Mesodermal cell (in vitro differentiated cells): ENCODE data around the gene VWF.

ENCODE experiments used
- H3K27ac ChIP-seq: 2 replicates; pipeline ENCODE4 v1.7.0; 2013; ENCODE audit warnings: mild to moderate bottlenecking, low read depth, low read length, moderate library complexity; ENCODE audit not compliant: severe bottlenecking
- H3K36me3 ChIP-seq: 2 replicates; pipeline ENCODE4 v1.7.1; 2013; ENCODE audit warnings: mild to moderate bottlenecking, low read length, moderate library complexity; ENCODE audit not compliant: control insufficient read depth, insufficient read depth
- H3K4me1 ChIP-seq: one replicate; pipeline ENCODE4 v1.7.1; 2013; ENCODE audit warnings: mild to moderate bottlenecking, low read length; ENCODE audit not compliant: insufficient read depth, control insufficient read depth, poor library complexity, severe bottlenecking
- H3K4me3 ChIP-seq: 2 replicates; pipeline ENCODE4 v1.7.0; 2013; ENCODE audit warnings: low read length, control low read depth, mild to moderate bottlenecking; ENCODE audit not compliant: insufficient read depth, poor library complexity, severe bottlenecking; ENCODE audit errors: extremely low read depth
- H3K9me3 ChIP-seq: 2 replicates; pipeline ENCODE4 v1.7.1; 2013; ENCODE audit warnings: mild to moderate bottlenecking, low read length, moderate library complexity; ENCODE audit not compliant: control insufficient read depth
- WGBS, 2 experiments: methylation state at CpG; one replicate each; pipeline ENCODE4 v1.1.5; 2013; ENCODE audit warnings: missing lambda C conversion rate in 2 of 2; ENCODE audit not compliant: insufficient coverage in 2 of 2; 5-methylcytosine and 5-hydroxymethylcytosine counted together

The VWF gene

GRCh38 chr12:5969156-5969973, 155.1 kb downstream of the VWF start:
- H3K4me3 ChIP-seq: no peak overlapping the region
- 70 to 72% methylated on average over 15 to 17 of the region's 17 CpGs for WGBS, 2 experiments
- no peaks in the 10 kb centered on the region for H3K4me1 ChIP-seq
- H3K9me3 ChIP-seq: no peaks in the 10 kb centered on the region
- no peaks in the 10 kb centered on the region for H3K36me3 ChIP-seq
- H3K27ac ChIP-seq: no peak overlapping the region

DNA sequence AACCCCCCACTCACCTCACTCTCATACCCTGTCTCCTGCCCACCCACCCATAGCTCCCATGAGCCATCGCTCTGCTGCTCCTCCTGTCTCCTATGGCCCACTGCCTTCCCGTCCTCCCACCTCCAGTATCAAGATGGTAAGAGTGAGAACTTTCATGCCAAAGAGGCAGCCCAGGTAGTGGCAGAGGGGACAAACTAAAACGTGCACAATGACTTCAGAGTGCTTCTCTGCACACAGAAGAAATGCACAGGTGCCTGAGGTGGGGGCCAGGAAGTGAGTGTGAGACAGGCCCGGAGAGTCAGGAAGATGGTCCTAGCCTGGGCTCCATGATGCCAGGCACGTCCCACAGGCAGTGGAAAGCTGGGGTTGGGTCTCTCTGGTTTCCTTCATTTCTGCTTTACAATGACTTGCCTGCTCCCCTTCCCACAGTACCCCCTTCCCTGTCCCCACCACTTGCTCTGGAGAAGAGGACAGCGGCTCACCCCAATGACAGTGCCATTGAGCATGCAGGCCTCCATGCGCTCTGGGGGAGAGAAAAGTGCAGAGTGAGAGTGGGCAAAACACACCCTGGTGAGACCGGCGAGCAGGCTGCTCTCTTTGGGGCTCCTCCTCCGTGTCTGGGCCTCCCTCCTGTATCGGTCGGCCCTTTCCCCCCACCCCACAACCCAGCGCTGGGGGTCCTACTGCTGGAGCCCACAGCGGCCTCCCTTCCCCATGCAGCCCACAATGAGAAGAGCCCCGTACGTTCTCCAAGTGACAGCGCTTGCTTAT, 156.6 kb downstream of the VWF start:
- H3K4me1 ChIP-seq: no peaks in the 10 kb centered on the region
- 84 to 95% methylated on average over 5 to 8 of the region's 17 CpGs for WGBS, 2 experiments
- no peaks in the 10 kb centered on the region for H3K9me3 ChIP-seq

DNA sequence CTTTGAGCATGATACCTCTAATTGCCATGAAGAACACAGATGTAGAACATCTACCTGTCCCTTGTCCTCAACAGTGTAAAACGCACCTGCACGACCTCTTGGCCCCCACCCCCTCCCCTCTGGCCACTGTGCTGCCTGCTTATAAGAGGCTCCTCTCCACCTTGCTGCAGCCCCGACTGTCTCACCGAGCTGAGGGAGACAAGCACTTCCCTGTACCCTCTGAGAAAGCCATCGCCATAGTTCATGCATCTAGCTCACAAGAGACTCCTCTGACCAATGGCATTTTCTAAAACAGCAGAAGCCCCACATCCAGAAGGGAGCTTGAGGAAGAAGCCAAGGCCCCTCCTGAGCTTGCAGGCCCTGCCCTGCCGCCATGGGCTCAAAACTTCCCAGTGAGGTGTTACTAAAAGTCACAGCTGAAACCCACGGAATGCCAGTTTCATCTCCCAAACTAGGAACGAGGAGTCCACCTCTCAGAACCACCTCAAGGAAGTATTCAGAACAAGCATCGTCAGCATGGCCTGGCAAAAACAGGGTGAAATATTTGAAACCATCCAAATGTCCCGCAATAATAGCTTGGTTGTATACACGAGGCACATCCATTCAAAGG, 157.9 kb downstream of the VWF start:
- H3K27ac ChIP-seq: no peak overlapping the region
- H3K4me1 ChIP-seq: no peaks in the 10 kb centered on the region
- WGBS, 2 experiments: 84 to 85% methylated on average over 8 to 10 of the region's 11 CpGs
- no peaks in the 10 kb centered on the region for H3K9me3 ChIP-seq
- no peaks in the 10 kb centered on the region for H3K36me3 ChIP-seq
- no peak overlapping the region for H3K4me3 ChIP-seq

More for the DNA sequence above, 156.6 kb downstream of the VWF start:
- Histone ChIP-seq H3K36me3 (no peaks in the 10 kb centered on the region), H3K4me3 (no peak overlapping the region), H3K27ac (no peak overlapping the region)

DNA sequence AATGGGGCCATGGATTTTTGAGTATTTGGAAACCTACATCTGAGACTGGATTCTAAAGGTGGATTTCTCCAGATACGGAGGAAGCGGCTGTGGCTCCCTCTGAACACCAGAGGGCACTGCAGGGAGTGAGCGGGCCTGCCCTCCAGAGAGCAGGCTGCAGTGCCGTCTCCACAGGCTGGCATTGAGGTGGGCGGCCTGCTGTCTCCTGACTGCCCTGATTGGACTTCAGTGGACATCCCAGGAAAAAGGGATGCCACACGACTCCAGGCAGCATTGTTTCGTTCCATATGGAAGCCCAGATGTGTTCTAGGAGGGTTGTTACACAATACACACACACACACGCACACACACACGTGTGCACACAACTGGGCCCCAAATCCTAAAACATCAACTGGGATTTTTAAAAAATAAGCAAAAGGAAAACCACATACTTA, 158.5 kb downstream of the VWF start:
- Histone ChIP-seq H3K4me1 (no peaks in the 10 kb centered on the region), H3K36me3 (no peaks in the 10 kb centered on the region), H3K4me3 (no peak overlapping the region), H3K27ac (no peak overlapping the region), H3K9me3 (no peaks in the 10 kb centered on the region)
- 33 to 41% methylated on average over 6 to 8 of the region's 9 CpGs for WGBS, 2 experiments

DNA sequence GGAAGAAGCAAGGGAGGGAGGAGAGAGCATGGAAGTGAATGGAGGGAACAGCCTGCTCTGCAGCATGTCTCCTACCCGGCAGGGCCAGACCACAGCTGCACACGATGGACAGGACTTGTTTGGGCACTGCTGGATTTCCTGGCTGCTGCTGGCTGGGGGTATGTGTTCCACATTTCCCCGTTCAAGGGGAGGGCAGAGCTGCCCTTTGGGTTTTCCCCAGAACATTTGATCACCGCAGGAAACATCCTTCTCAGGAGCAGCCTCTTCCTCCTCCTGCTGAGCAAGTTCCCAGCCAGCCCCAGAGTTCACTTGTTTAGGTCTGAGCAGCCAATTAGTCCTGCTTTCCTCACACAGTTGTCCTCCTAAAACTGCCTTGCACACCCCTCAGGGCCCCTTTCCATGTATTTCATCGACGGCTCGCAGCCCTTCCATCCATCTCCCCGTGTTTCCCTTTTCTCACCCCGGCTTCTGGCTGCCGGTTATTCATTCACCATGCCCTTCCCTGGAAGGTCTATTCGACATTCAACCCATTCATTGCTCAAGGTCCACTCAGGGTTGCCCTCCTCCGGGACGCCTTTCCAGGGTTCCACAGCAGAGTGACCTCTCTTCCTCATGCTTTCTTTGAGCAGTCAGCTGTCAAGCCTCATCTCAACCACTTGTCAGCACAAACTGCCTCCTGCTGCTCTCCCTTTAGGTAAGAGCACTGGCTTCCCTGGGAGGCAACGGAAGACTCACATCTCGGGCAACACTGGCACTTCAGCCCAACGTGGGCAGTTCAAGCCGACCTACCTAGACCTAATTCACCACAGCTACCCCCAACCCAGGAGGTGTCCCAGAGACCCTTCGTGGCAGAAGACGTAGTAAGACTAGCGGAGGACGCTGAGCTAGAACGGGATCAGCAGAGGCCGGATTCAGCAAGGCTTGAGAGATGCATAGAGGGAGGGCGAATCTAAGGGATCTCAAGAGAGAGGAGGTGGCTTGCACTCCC, 159.3 kb downstream of the VWF start:
- Histone ChIP-seq H3K36me3 (no peaks in the 10 kb centered on the region), H3K27ac (no peak overlapping the region), H3K4me3 (no peak overlapping the region), H3K4me1 (no peaks in the 10 kb centered on the region), H3K9me3 (no peaks in the 10 kb centered on the region)
- WGBS, 2 experiments: 49 to 50% methylated on average over 23 to 24 of the region's 24 CpGs

DNA sequence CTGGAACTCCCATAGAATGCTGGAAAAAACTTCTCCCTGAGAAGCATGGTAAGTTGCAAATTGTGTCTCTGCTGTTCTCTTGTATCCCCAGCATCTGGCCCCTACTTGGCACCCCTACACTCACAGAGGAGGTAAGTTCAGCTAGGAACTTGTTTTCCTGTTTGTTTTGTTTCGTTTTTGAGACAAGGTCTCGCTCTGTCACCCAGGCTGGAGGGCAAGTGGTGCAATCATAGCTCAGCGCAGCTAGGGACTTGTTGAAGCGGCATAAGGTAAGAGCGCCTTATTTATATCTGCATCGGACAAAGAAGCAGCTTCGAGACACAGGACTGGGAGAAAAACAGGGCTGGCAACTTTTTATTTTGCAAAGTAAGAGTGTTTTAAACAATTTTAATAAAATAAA, 161.0 kb downstream of the VWF start:
- no peak overlapping the region for H3K27ac ChIP-seq
- H3K4me3 ChIP-seq: no peak overlapping the region
- H3K36me3 ChIP-seq: no peaks in the 10 kb centered on the region
- no peaks in the 10 kb centered on the region for H3K4me1 ChIP-seq
- H3K9me3 ChIP-seq: no peaks in the 10 kb centered on the region
- WGBS, 2 experiments: 93 to 98% methylated on average over 6 to 7 of the region's 7 CpGs

- no peaks in the 10 kb centered on the region for H3K4me1 ChIP-seq
- H3K9me3 ChIP-seq: no peaks in the 10 kb centered on the region
- 80% methylated on average over 3 of the region's 4 CpGs; no CpG with 5 or more reads in 1 of the 2 experiments for WGBS, 2 experiments
- no peak overlapping the region for H3K4me3 ChIP-seq
- no peaks in the 10 kb centered on the region for H3K36me3 ChIP-seq
- no peak overlapping the region for H3K27ac ChIP-seq
These were observed 163.7 kb downstream of the VWF start for GRCh38 chr12:5960783-5961182.

DNA sequence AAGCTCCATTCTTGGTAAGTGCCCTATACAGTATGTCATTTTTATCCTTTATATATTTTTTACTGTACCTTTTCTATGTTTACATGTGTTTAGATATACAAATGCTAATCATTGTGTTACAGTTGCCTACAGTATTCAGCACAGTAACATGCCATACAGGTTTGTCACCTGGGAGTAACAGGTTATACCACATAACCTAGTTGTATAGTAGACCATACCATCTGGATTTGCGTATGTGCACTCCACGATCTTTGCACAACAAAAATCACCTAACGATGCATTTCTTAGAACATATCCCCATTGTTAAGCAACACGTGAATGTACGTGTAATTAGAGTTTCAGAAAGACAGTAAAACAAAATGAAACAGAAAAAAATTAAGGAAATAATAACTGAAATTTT, 167.5 kb downstream of the VWF start:
- H3K36me3 ChIP-seq: no peaks in the 10 kb centered on the region
- H3K9me3 ChIP-seq: no peaks in the 10 kb centered on the region
- H3K27ac ChIP-seq: no peak overlapping the region
- no peak overlapping the region for H3K4me3 ChIP-seq
- WGBS, 2 experiments: 87% methylated on average over 3 of the region's 5 CpGs; no CpG with 5 or more reads in 1 of the 2 experiments
- no peaks in the 10 kb centered on the region for H3K4me1 ChIP-seq

GRCh38 chr12:5954661-5955060, 169.8 kb downstream of the VWF start:
- no peaks in the 10 kb centered on the region for H3K4me1 ChIP-seq
- H3K9me3 ChIP-seq: no peaks in the 10 kb centered on the region
- no peak overlapping the region for H3K4me3 ChIP-seq
- WGBS, 2 experiments: 70 to 100% methylated on average over 2 of the region's 3 CpGs
- H3K36me3 ChIP-seq: no peaks in the 10 kb centered on the region
- no peak overlapping the region for H3K27ac ChIP-seq
